ENCODE data around the gene CISD2.
"Not testable (repeated sequence)": the region's sequence is repeated elsewhere in the genome, so short reads cannot be mapped to it uniquely, and the experiment has no call there.

CISD2 gene

GRCh38 chr4:102878901-102879300 is 10.1 kb downstream of the CISD2 start:
- no peak overlapping the region for H3K4me3 ChIP-seq (replicated peaks in 1 of 2; ENCODE audit: low read depth in 2 of 2, low read length in 2 of 2)
- DNase-seq (ENCODE audit: low read depth in 2 of 2): no peak
- no peak for TF ChIP-seq CTCF (IDR thresholded peaks at IDR 0.05; ENCODE audit: low read depth, low read length)

- no peak for TF ChIP-seq CTCF (IDR thresholded peaks at IDR 0.05; ENCODE audit: low read depth, low read length)
These were observed 12.6 kb downstream of the CISD2 start for GRCh38 chr4:102881343-102881742.

GRCh38 chr4:102883278-102883677 is 14.5 kb downstream of the CISD2 start:
- DNase-seq (ENCODE audit: low read depth in 2 of 2): no peak
- no peak overlapping the region for H3K4me3 ChIP-seq (replicated peaks in 1 of 2; ENCODE audit: low read depth in 2 of 2, low read length in 2 of 2)
- no peak for TF ChIP-seq CTCF (IDR thresholded peaks at IDR 0.05; ENCODE audit: low read depth, low read length)

More at GRCh38 chr4:102881343-102881742, 12.6 kb downstream of the CISD2 start:
- no peak overlapping the region for H3K4me3 ChIP-seq (replicated peaks in 1 of 2; ENCODE audit: low read depth in 2 of 2, low read length in 2 of 2)
- no peak for DNase-seq (ENCODE audit: low read depth in 2 of 2)

- DNase-seq (ENCODE audit: low read depth in 2 of 2): not testable (repeated sequence)
These were observed 19.8 kb downstream of the CISD2 start for GRCh38 chr4:102888570-102888969.

GRCh38 chr4:102889866-102890265 is 21.1 kb downstream of the CISD2 start:
- H3K4me3 ChIP-seq (replicated peaks in 1 of 2; ENCODE audit: low read depth in 2 of 2, low read length in 2 of 2); DNase-seq (ENCODE audit: low read depth in 2 of 2): not testable (repeated sequence)

More at GRCh38 chr4:102888570-102888969, 19.8 kb downstream of the CISD2 start:
- H3K4me3 ChIP-seq (replicated peaks in 1 of 2; ENCODE audit: low read depth in 2 of 2, low read length in 2 of 2): not testable (repeated sequence)

GRCh38 chr4:102896547-102896946 is 27.8 kb downstream of the CISD2 start:
- DNase-seq (ENCODE audit: low read depth in 2 of 2); H3K4me3 ChIP-seq (replicated peaks in 1 of 2; ENCODE audit: low read depth in 2 of 2, low read length in 2 of 2): not testable (repeated sequence)

- not testable (repeated sequence) for DNase-seq (ENCODE audit: low read depth in 2 of 2); H3K4me3 ChIP-seq (replicated peaks in 1 of 2; ENCODE audit: low read depth in 2 of 2, low read length in 2 of 2)
These were observed 28.8 kb downstream of the CISD2 start for GRCh38 chr4:102897610-102898009.

GRCh38 chr4:102901804-102902203 is 33.0 kb downstream of the CISD2 start:
- no peak for DNase-seq (ENCODE audit: low read depth in 2 of 2)
- TF ChIP-seq CTCF (IDR thresholded peaks at IDR 0.05; ENCODE audit: low read depth, low read length): no peak
- H3K4me3 ChIP-seq (replicated peaks in 1 of 2; ENCODE audit: low read depth in 2 of 2, low read length in 2 of 2): no peak overlapping the region

GRCh38 chr4:102918859-102919258 is 50.1 kb downstream of the CISD2 start:
- no peak for DNase-seq (ENCODE audit: low read depth in 2 of 2)
- H3K4me3 ChIP-seq (replicated peaks in 1 of 2; ENCODE audit: low read depth in 2 of 2, low read length in 2 of 2): no peak overlapping the region
- TF ChIP-seq CTCF (IDR thresholded peaks at IDR 0.05; ENCODE audit: low read depth, low read length): no peak

- DNase-seq (ENCODE audit: low read depth in 2 of 2); H3K4me3 ChIP-seq (replicated peaks in 1 of 2; ENCODE audit: low read depth in 2 of 2, low read length in 2 of 2): not testable (repeated sequence)
These were observed 50.9 kb downstream of the CISD2 start for GRCh38 chr4:102919697-102920096.

Measured in cardiac fibroblast (primary cell).